ENCODE data around the gene PTPRE.

- TF ChIP-seq CTCF (IDR thresholded peaks at IDR 0.05; ENCODE audit: low read depth, low read length), result no peak
- no peak for TF ChIP-seq EZH2phosphoT487 (IDR thresholded peaks at IDR 0.05; ENCODE audit: low read depth)
These were observed 68.0 kb downstream of the PTPRE start for GRCh38 chr10:127974911-127975310.
